ENCODE measurements around the gene SREBF1. TPM values are rescaled to one million over a fixed set of nuclear protein-coding genes. Genes with fewer than 3 reads are reported as not detected.

Gene SREBF1
- total and polyA plus RNA-seq, 4 donors = 68.4 to 134 (median 80.7) TPM

GRCh38 chr17:17790637-17791464 is 45.9 kb downstream of the SREBF1 start:
- peaks cover 0 to 28% (median 13%) of the 10 kb centered on the region in 4 donors for H3K36me3 ChIP-seq (ENCODE audit: control insufficient read depth in 4 of 4, insufficient read depth in 4 of 4, low read length in 4 of 4)
- H3K27ac ChIP-seq (ENCODE audit: low read depth in 1 of 2, low read length in 1 of 2) = no peak overlapping the region
- H3K4me1 ChIP-seq (ENCODE audit: control insufficient read depth in 5 of 5, insufficient read depth in 5 of 5, low read length in 5 of 5) = peaks cover 0 to 38% (median 10%) of the 10 kb centered on the region in 5 donors
- H3K4me3 ChIP-seq = no peak overlapping the region
- DNase-seq = no peak
- H3K27me3 ChIP-seq (ENCODE audit: control insufficient read depth in 3 of 3, insufficient read depth in 3 of 3, low read length in 2 of 3) = no peaks in the 10 kb centered on the region
- WGBS, 2 donors = 92 to 93% methylated on average over 26 of the region's 26 CpGs
- TF ChIP-seq, protein P1, sequence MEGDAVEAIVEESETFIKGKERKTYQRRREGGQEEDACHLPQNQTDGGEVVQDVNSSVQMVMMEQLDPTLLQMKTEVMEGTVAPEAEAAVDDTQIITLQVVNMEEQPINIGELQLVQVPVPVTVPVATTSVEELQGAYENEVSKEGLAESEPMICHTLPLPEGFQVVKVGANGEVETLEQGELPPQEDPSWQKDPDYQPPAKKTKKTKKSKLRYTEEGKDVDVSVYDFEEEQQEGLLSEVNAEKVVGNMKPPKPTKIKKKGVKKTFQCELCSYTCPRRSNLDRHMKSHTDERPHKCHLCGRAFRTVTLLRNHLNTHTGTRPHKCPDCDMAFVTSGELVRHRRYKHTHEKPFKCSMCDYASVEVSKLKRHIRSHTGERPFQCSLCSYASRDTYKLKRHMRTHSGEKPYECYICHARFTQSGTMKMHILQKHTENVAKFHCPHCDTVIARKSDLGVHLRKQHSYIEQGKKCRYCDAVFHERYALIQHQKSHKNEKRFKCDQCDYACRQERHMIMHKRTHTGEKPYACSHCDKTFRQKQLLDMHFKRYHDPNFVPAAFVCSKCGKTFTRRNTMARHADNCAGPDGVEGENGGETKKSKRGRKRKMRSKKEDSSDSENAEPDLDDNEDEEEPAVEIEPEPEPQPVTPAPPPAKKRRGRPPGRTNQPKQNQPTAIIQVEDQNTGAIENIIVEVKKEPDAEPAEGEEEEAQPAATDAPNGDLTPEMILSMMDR (IDR thresholded peaks at IDR 0.05; ENCODE audit: control extremely low read depth, extremely low read depth) = no peak
- no peak for ATAC-seq (ENCODE audit: insufficient read depth, low FRiP score)
- H3K9ac ChIP-seq (ENCODE audit: insufficient read depth in 1 of 2, low read length in 2 of 2) = no peak overlapping the region
- no peaks in the 10 kb centered on the region for H3K9me3 ChIP-seq (ENCODE audit: control insufficient read depth in 4 of 4, insufficient read depth in 3 of 4, low read length in 3 of 4)

GRCh38 chr17:17789828-17790636 is 46.8 kb downstream of the SREBF1 start:
- H3K27ac ChIP-seq (ENCODE audit: low read depth in 1 of 2, low read length in 1 of 2) = no peak overlapping the region
- H3K9ac ChIP-seq (ENCODE audit: insufficient read depth in 1 of 2, low read length in 2 of 2) = no peak overlapping the region
- no peaks in the 10 kb centered on the region for H3K27me3 ChIP-seq (ENCODE audit: control insufficient read depth in 3 of 3, insufficient read depth in 3 of 3, low read length in 2 of 3)
- DNase-seq (peak in 2 of 3 donors; percentile 36 to 37), ATAC-seq (ENCODE audit: insufficient read depth, low FRiP score) (no peak)
- H3K36me3 ChIP-seq (ENCODE audit: control insufficient read depth in 4 of 4, insufficient read depth in 4 of 4, low read length in 4 of 4) = peaks cover 0 to 19% (median 11%) of the 10 kb centered on the region in 4 donors
- H3K4me3 ChIP-seq = no peak overlapping the region
- no peaks in the 10 kb centered on the region for H3K9me3 ChIP-seq (ENCODE audit: control insufficient read depth in 4 of 4, insufficient read depth in 3 of 4, low read length in 3 of 4)
- WGBS, 2 donors = 71 to 78% methylated on average over 12 of the region's 12 CpGs
- H3K4me1 ChIP-seq (ENCODE audit: control insufficient read depth in 5 of 5, insufficient read depth in 5 of 5, low read length in 5 of 5) = peaks cover 0 to 46% (median 12%) of the 10 kb centered on the region in 5 donors
- TF ChIP-seq, protein P1 (IDR thresholded peaks at IDR 0.05; ENCODE audit: control extremely low read depth, extremely low read depth) = no peak

GRCh38 chr17:17789410-17789809 is 47.4 kb downstream of the SREBF1 start:
- no peak for DNase-seq
- Histone ChIP-seq H3K27ac (ENCODE audit: low read depth in 1 of 2, low read length in 1 of 2) (no peak overlapping the region), H3K27me3 (ENCODE audit: control insufficient read depth in 3 of 3, insufficient read depth in 3 of 3, low read length in 2 of 3) (no peaks in the 10 kb centered on the region), H3K9me3 (ENCODE audit: control insufficient read depth in 4 of 4, insufficient read depth in 3 of 4, low read length in 3 of 4) (no peaks in the 10 kb centered on the region), H3K4me3 (no peak overlapping the region), H3K36me3 (ENCODE audit: control insufficient read depth in 4 of 4, insufficient read depth in 4 of 4, low read length in 4 of 4) (peaks cover 0 to 13% (median 7%) of the 10 kb centered on the region in 4 donors), H3K9ac (ENCODE audit: insufficient read depth in 1 of 2, low read length in 2 of 2) (no peak overlapping the region), H3K4me1 (ENCODE audit: control insufficient read depth in 5 of 5, insufficient read depth in 5 of 5, low read length in 5 of 5) (peaks cover 0 to 52% (median 18%) of the 10 kb centered on the region in 5 donors)
- TF ChIP-seq, protein P1 (IDR thresholded peaks at IDR 0.05; ENCODE audit: control extremely low read depth, extremely low read depth) = no peak
- WGBS, 2 donors = 97 to 99% methylated on average over 6 of the region's 6 CpGs
- ATAC-seq (ENCODE audit: insufficient read depth, low FRiP score) = no peak

Data from lung (tissue), 12 donors.